PC-9 (cell line): ENCODE results near the gene EPHB1.

ENCODE experiments used
- EZH2 ChIP-seq: fragments of 200-600 bp; sonication (generic); IDR thresholded peaks from 2 replicates; pipeline ENCODE4 v1.8.0; 2017; ENCODE audit warnings: antibody characterized with exemption, low read depth
- TF ChIP-seq, protein P1 (sequence below): fragments of 200-600 bp; sonication (generic); conservative IDR thresholded peaks from 2 replicates; pipeline ENCODE4 v1.6.1; 2017; ENCODE audit warnings: mixed run types, antibody characterized with exemption, mild to moderate bottlenecking, moderate library complexity

DNA sequence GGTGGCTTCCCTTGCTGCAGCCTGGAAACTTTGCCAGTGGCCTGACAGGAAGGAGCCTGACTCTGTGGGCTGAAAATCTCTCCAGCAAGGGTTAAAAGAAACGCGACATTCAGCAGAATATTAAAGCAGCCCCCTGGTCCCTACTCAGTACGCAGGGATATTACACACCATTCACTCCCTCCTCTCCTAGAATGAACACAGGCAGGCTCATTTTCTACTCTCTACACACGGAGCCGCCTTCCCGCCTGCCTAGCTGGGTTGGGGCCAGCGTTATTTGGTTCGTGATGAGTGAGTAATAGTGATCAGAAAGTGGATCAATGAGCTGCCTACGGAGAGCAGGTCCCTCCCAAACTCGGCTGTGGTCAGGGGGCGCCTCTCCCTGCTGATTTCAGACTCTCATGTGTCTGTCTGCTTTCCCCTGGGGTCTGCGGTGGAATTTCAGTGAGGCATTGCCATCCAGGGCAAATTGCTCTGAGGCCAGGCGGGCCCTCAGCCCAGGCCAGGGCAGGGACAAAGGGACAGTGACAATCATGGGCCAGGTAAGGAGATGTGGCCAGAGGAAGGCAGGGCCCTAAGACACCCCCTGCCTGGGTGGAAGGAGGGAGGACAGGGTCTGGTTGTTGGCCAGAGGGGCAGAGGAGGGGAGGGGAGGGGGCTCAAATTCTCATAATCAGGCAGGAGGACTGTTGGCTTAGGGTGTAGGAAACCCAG is 2.8 kb downstream of the EPHB1 start:
- TF ChIP-seq, protein P1, sequence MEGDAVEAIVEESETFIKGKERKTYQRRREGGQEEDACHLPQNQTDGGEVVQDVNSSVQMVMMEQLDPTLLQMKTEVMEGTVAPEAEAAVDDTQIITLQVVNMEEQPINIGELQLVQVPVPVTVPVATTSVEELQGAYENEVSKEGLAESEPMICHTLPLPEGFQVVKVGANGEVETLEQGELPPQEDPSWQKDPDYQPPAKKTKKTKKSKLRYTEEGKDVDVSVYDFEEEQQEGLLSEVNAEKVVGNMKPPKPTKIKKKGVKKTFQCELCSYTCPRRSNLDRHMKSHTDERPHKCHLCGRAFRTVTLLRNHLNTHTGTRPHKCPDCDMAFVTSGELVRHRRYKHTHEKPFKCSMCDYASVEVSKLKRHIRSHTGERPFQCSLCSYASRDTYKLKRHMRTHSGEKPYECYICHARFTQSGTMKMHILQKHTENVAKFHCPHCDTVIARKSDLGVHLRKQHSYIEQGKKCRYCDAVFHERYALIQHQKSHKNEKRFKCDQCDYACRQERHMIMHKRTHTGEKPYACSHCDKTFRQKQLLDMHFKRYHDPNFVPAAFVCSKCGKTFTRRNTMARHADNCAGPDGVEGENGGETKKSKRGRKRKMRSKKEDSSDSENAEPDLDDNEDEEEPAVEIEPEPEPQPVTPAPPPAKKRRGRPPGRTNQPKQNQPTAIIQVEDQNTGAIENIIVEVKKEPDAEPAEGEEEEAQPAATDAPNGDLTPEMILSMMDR, result no peak
- no peak for TF ChIP-seq EZH2
